Measurements from ENCODE around the gene CIPC.

The CIPC gene

DNA sequence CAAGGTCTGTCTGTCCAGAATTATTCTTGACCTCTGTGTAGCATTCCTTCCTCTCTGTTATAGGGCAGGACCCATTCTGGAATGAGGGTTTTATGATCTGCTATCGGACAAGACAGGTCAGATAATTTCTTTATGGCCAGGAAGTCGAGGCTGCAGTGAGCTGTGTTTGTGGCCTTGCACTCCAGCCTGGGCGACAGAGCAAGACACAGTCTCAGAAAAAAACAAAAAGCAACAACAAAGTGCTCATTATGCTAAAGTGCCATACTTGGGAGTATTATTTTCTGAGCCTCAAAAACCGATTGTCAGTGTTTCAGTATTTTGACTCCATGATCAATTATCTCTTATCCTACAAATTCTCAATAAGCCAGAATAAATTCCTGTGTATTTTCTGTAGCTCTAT, 4.1 kb downstream of the CIPC start:
- DNase-seq (ENCODE audit: low read depth): no peak

DNA sequence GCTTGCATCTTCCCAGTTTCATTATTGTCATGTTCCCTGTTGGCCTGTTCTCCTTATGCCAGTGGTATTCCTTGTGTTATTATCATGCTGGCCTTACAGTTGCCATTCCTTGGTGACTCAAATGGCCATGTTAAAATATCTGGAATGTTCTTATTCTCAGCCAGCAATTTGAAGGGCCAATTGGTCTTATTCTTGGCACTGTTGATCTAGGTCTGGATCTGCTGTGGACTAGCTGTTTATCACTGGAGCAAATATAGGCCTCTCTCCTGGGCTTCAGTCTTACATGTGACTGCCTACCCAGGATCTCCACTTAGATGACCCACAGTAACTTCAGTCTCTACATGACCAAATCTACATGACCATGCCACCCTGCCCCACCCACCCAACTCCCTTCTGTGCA, 5.4 kb downstream of the CIPC start:
- DNase-seq (ENCODE audit: low read depth): no peak

DNA sequence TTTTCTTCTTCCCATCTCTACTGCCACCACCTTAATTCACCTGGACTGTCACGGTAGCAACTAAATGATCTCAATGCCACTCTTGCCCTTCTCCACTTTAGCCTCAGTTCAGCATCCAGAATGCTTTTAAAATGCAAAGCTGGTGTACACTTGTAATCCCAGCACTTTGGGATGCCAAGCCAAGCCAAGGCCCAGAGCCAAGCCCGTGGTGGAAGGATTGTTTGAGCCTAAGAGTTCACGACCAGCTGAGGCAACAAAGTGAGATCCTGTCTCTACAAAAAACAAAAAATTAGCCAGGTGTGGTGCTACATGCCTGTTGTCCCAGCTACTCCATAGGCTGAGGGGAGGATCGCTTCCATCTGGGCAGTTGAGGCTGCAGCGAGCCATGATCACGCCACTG, 5.9 kb downstream of the CIPC start:
- DNase-seq (ENCODE audit: low read depth): no peak

DNA sequence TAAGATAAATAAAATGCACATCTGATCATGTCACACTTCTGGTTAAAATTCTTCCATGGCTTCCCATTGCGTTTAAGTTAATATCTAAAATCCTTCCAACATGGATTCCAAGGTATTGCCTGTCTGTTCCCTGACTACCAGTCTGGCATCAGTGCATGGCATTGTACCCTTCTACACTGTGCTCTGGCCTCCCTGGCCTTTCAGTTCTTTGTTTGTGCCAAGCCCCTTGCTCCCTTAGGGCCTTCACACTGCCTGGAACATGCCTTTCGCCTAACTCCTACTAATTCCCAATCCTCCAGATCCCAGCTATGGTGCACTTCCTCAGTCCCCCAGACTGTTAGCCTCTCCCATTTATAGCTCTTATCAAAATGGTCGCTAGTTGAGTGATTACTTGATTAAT, 6.3 kb downstream of the CIPC start:
- no peak for DNase-seq (ENCODE audit: low read depth)

DNA sequence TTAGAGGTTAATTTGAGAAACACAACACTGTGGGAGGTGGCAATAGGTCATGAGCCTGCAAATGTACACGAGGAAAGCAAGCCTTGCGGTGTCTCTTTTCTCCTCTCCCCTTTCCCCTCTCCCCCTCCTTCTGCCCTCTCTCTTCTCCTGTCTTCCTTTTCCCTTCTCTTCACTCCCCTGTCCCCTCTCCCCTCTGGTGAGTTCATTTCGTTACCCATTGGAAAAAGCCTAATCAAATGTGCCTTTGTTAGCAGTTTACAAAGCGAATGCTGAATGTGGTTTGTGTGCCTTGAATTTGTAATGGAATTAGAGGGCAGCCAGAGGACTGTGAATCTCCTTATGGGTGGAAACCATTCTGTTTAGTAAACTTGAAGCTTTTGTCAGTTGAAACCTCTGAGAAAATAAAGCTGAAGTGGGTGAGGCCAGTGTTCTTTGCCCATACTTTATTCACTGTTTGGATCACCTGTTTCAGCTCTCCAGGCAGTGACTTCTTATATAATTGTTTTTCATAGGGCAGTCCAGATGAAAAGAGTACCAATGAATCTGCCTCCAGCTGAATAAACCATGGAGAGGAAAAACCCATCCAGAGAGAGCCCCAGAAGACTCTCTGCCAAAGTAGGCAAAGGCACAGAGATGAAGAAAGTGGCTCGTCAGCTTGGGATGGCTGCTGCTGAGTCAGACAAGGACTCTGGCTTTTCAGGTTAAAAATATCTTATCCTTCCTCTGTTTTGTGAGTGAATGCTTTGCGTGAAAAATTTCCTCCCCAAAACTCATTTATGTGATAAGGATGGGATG, 7.3 kb downstream of the CIPC start:
- DNase-seq (ENCODE audit: low read depth): no peak

DNA sequence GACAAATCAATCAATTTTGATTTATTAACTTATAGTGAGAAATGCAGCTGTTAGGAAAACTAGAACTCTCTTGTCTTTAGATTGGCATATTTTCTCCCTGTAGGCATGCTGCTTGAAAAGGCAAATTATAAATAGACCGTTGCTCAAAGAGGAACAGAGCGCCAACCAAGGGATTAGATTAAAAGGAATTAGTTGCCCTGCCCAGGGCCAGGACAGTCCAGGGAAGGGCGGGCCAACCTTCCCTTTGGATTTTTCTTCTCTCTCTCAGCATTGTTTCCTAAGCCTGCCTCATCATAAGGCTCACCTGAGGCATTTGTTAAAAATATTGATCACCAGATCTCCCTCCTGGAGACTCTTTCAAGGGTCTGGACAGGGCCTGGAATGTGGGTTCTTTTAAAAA, 8.6 kb downstream of the CIPC start:
- DNase-seq (ENCODE audit: low read depth): no peak

DNA sequence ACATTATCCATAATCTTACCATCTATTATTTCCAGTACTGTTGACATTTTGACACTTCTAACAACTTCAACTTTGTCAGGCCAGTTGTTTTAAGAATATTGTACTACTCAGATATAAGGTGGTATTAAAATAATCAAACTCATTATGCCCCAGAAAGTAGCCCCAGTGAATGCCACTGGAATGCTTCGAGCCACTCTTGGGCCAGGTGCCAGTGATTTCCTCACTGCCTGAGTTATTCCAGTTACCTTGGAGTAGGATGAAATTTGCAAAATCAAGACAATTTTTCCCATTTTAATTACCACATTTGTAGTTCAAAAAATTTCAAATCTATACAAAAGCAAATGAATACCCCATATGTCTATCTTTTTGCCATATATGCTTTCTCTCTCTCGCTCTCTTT, 9.2 kb downstream of the CIPC start:
- DNase-seq (ENCODE audit: low read depth): no peak

DNA sequence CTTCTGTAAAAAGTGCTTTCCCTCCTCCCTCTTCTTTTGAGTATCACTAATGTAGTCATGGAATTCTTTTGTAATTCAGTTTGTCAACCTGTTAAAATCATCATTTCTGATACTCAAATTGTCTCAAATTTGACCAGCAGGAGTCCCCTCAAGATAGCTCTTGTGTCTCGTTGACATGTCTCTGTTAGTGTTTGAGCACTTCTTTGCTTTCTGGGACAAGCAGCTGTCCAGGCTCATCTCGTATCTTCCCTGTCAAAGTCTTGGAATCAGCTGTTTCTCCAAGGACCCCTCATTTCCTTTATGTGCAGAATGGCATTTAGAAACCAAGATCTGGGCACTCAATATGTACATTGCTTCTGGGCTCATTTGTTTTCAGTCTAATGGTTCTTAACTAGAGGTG, 10.7 kb downstream of the CIPC start:
- no peak for DNase-seq (ENCODE audit: low read depth)

DNA sequence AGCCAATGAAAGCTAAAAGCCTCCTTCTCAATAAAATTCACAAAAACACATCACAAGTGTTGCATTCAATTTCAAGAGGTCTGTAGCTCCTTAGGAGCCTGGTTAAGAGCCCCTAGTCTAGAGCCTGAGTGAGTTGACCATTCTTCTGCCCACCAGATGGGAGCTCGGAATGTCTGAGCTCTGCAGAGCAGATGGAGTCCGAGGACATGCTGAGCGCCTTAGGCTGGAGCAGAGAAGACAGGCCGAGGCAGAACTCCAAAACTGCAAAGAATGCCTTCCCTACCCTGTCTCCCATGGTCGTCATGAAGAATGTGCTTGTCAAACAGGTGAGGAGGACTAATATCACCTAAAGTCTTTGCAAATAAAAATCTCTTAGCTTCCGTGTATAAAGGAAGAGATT, 11.6 kb downstream of the CIPC start:
- DNase-seq (ENCODE audit: low read depth): no peak

DNA sequence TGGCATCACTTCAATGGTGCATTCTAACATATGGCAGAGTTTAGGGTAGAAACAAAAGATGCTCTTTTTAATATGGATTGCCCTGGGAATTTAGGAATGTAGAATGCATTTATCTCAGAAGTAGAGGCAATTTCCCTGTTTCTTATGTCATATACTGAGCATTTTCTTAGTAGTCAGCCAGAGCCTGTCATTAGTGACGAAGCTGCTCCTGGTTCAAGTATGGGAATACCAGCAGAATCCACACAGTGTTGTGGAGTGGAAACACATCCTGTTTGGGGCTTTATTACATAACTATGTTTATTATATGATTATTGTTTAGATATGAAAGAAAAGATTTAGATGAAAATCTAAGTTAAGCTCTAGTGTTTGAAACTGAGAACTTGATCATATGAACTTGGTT, 12.2 kb downstream of the CIPC start:
- no peak for DNase-seq (ENCODE audit: low read depth)

DNA sequence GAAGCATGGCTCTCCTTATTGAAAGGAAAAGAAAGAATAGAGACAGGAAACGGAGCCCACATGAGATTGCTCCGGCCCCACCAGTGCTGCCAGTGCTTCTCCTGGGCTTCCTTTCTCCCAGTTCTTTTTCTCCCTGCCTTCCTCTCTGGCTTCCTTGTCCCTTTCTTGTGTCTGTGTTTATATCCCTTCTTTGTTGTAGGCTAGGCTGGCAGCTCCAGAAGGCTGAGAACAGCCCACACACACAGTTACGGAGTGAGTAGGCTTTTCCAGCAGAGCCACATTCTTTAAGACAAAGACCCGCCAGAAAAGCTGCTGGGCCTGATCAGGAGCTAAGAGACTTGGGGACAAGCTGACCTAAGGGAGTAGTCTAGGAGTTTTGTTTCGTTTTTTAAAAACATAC, 13.0 kb downstream of the CIPC start:
- DNase-seq (ENCODE audit: low read depth): no peak

DNA sequence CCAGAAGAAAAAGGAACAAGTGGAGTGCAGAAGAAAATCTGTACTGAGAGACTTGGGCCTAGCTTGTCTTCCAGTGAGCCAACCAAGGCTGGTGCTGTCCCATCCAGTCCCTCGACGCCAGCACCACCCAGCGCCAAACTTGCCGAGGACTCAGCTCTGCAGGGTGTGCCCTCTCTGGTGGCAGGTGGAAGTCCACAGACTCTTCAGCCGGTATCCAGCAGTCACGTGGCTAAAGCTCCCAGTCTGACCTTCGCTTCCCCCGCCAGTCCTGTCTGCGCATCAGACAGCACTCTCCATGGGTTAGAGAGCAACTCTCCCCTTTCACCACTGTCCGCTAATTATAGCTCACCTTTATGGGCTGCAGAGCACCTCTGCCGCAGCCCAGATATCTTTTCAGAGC, 15.6 kb downstream of the CIPC start:
- no peak for DNase-seq (ENCODE audit: low read depth)

DNA sequence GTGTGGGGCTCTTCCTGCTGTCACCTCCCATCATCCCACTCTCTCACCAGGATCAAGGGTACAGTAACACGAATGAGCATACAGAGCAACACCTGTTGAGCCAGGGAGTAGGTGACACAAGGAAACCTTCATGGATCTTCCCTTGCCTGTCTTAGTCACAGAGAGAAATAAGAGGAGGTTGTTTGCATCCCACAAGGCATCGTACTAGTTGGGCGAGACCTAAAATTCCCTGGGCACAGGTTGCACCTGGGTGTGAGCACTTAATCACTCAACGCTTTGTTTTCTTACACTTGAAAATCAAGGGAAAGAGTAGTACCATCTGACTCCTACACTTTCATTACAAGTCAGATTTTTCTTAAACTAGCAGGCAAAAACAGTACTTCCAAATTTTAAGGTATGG, 16.6 kb downstream of the CIPC start:
- DNase-seq (ENCODE audit: low read depth): no peak

DNA sequence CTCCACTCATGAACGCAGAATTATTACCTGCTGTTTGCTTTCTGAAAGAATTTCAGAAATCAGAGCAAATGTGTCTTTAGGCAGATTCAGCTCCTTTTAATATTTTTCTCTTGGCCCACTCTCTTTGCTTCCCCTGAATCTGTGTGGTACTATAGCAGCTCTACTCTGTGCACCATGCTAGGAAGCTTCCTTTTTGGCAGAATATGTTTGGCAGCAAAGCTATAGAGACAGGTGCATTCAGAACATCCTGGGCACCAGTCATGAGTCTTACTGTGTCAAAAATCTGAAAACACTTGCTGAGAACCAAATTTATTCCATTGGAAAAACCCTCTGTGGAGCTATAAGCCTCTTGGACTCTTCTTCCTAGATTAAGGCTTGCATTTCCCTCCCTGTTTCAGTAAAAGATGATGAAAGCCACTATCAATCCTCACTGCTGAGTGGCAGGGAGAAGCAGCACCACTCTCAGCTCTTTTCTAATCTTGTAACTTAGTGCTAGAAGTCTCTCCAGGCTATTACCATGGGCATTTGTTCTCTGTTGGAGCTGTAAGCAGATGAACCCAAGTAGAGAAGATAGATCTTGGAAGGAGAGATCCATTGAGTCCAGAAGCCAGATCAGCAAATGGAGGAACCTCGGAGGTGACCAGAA, 18.2 kb downstream of the CIPC start:
- no peak for DNase-seq (ENCODE audit: low read depth)

DNA sequence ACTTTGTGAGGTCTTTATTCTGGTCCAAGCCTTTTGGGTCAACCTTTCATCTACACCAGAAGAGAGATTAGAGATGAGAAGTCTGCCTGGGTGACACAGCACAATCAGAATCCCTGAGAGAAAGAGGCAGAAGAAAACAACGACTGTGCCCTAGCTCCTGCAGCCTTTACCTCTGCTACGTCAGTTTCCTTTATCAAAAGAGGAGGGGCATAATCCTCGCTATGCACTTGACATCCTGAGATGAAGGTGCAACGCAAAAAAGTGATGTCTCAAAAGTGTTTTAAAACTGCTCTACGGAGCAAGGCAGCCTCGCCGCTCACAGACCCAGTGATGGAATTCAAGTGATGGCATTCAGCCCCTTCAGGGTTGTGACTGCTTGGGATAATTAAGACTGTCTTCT, 21.8 kb downstream of the CIPC start:
- no peak for DNase-seq (ENCODE audit: low read depth)

DNA sequence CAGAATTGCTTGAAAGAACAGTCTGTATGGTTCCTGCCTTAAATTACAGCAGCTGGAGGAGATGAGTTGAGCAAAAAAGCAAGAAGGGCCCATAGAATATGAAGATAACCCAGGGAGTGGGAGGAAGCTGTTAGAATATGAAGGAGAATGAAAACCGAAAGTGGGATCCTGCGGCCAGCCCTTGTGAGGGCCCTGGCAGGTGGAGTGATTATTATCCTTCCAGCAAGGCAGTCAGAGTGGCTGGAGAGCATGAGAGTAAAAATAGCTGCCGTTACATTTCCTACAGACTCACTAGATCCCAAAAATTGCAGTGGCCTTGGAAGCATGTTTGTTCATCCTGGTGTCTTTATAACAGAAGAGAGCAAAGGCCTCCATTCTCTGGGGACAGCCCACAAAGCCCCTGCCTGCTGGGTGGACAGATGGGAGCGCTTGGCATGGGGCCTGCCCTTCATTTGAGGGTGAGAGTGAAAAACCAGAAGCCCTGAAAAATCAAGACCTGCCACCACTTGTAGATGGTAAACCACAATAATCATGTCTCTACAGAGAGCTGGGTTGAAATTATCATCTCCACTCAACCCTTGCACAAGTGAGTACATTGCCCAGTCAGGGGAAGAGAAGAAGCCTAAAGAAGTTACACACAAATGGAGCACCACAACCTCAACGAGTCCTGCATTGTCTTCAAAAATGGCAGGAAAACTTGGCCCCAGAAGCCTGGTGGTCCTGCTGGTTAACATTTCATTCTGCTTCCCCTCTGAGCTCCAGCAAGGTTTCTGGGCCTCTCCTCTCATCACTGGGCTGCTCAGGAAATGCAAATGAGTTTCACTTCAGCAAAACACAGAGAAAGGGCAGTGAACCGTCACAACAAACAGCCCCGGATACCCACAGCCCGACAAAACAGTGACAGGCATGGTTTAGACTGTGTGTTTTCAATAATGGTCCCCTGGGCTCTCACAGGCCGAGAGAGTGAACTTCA, 23.0 kb downstream of the CIPC start:
- DNase-seq (ENCODE audit: low read depth): no peak

DNA sequence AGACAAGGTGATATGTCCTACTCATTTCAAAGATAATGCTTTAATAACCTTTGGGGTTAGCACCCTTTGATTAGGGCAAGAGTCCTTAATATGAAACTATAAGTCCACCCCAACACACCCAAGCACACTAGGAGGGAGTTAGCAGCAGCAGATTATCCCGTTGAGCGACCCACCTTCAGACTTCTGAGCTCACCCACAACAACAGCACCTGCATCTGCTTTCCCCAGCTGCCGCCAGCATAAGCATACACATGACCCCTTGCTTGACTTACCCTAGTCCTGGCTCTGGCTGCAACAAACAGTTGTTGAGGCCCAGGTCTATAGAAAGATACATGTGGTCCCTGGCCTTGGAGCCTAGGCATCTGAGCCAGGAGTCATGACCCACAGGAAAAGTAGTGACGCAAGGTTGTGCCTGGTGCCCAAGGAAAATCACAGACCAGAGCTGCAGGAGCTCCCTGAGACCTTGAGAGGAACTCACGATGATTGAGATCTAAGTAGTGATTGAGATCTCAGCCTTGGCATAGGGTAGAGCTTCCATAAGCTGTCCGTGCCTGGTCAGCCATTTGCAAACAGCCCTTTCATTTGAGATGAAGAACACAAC, 24.6 kb downstream of the CIPC start:
- DNase-seq (ENCODE audit: low read depth): no peak

DNA sequence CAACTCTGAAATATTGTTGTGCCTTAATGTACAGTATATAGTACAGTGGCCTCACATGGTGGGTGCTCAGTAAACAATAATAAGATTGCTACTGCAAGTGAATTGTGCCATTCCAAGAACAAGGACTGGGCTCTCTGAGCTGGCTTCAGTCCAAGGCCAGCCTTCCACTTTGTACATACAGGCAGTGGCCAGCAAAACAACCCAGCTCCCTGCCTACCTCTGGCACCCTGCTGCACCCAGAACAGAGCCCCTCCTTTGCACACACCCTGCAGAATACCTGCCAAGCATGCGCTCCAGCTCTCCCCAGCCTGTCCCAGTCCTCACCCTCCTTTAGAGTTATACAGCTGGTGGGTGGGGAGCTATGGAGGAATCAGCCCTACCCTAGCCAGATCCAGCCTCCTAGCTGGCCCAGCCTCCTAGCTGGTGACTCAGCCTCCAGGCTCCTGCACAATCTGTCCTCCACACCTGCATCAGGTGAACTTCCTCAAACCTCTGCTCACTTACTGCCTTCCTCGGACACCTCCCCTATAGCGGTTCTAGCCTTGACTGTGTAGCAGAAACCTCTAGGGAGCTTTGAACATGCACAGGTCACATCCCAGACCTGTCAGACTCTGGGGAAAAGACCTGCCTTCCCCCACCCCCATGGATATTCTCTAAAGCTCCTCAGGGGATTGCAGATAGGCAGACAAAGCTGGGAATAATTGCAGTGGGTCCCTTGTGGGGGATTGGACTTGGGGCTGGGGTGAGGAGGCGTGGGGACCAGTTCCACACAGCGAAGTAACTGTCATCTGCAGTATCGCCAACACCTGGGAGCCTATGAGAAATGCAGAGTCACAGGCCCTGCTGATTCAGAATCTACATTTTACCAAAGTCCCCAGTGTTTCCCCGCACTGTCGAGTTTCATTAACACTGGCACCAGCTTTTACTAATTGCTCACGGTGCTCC, 25.6 kb downstream of the CIPC start:
- DNase-seq (ENCODE audit: low read depth): no peak

DNA sequence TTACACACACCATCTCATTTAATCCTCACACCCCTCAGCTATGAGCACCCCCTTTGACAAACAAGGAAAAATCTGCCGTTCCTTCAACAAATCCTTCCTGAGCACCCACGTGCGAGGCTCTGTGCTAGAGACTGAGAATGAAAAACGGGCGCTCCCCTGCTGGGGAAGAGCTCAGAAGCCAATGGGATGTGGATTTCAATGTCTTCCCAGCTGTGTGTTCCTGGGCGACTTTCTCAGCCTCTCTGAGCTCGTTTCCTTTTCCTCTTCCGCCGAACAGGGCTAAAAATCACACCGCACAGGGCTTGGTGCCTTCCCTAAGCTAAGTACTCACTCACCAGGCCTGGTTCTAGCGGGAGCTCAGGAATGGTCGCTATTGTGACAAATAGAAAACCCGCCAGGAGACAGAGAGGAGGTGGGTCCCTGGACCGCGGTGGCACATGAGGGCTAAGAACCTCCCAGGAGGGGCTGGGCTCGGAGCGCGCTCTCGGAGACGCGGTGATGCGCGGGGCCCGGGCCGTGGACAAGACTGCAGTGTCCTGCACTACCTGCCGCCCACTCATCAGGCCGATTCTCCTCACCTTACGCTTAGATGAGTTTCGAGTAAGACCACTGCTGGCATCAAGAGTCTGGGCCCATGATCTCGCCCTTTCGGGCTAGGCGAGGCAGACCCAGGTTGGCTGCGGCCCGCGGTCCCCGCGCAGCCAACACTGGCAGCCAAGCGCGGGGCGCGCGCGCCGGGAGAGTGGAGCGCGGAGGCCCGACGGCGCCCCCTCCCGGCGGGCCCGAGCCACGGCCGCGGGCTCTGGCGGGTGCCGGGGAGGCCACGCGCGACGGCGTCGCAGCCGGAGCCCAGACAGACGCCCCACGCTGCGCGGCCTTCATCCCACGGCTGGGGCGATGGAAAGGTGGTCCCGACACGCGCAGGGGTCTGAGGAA, 26.6 kb downstream of the CIPC start:
- no peak for DNase-seq (ENCODE audit: low read depth)

DNA sequence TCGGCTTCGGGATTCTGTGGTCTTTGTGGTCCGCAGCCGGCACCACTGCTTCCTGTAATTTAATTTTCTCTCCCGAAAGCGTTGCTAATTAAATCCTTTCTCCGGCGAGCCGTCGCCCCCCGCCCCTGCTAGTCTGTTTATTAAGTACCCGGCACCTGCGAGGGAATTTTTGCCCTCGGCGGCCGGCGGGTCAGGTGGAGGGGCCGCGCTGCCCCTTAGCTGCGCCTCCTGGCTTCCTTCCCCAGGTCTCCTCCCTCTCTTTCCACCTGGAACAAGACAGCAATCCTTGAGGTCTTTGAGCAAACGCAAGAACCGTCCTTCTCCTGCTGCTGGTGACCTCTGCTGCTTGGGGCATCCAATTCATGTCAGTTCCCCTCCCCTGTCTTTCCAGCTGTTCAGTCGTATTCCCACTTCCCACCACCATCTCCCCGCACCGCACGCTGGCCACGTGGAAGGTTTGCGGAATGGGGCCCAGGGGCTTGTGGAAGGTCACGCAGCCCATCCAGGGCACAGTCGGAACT, 27.3 kb downstream of the CIPC start:
- DNase-seq (ENCODE audit: low read depth): no peak

Measured in fibroblast of gingiva (primary cell).